Upper lobe of left lung (tissue), 4 donors: Measurements from ENCODE around the gene HID1.

Source experiments
- CTCF ChIP-seq, 6 experiments: fragments of 450-650 bp in 4 of 6; fragments of 200-600 bp in 2 of 6; sonication (generic) in 2 of 6; IDR thresholded peaks; one replicate each; pipeline ENCODE4 v1.5.1; 2016 to 2019; ENCODE audit warnings: antibody characterized with exemption in 6 of 6
- EP300 ChIP-seq, 4 donors: sonication (generic); formaldehyde crosslinking; IDR thresholded peaks; one replicate each; pipeline ENCODE4 v1.5.1; 2017; ENCODE audit warnings: antibody characterized with exemption in 4 of 4, control low read depth in 2 of 4
- POLR2AphosphoS5 ChIP-seq, 2 donors: sonication (generic); formaldehyde crosslinking; IDR thresholded peaks; one replicate each; pipeline ENCODE4 v1.5.1; 2017; ENCODE audit warnings: antibody characterized with exemption in 2 of 2

GRCh38 chr17:75010683-75011400, 38.3 kb upstream of the HID1 start:
- TF ChIP-seq CTCF (IDR thresholded peaks at IDR 0.05) (no peak), EP300 (IDR thresholded peaks at IDR 0.05) (no peak), POLR2AphosphoS5 (IDR thresholded peaks at IDR 0.05) (no peak)
